ENCODE measurements around the gene CMTM1. TPM values are rescaled to one million over a fixed set of nuclear protein-coding genes. Genes with fewer than 3 reads are reported as not detected.

The CMTM1 gene
- total RNA-seq, 1 experiment from 2014 or later = 5.2 TPM

DNA sequence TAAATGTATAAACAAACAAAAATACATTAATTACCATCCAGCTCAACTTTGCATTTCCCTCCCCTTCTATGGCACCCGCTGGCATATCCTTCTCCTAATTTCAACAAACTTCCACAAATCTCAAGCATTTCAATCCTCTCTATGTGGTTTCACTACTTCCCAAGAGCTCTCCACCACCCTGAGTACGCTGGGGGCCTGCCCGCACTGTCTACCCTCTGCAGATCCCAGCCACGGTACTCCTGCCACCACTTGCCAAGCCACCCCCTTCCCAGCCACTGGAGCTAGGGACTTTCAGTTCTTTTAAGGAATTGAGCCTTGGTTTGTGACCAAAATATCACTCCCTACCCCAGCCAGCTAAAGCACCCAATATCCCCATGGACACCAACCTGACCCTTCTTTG lies 18.2 kb upstream of the CMTM1 start:
- no peaks in the 10 kb centered on the region for H3K9me3 ChIP-seq (ENCODE audit: control insufficient read depth in 1 of 2, insufficient read depth in 1 of 2, low read depth in 1 of 2, low read length in 2 of 2)
- H2AFZ ChIP-seq (ENCODE audit: low read depth, low read length, poor library complexity, severe bottlenecking) = no peak overlapping the region
- ChIA-PET POLR2A (interaction anchor here (2.4 kb wide), 1 partner anchor 26 kb away, joined by 9 read pairs; no protein-coding TSS in a partner anchor), RAD21 (ENCODE audit: low non-redundant PET in 1 of 2, low total read pairs in 2 of 2, uncharacterized antibody in 2 of 2, unreplicated experiment in 2 of 2) (no interaction called here), CTCF (no interaction called here)
- TF ChIP-seq FOSL1 (IDR thresholded peaks at IDR 0.05; ENCODE audit: low read depth) (no peak), SIN3A (IDR thresholded peaks at IDR 0.05; ENCODE audit: low read depth) (no peak), EZH2 (IDR thresholded peaks at IDR 0.05) (no peak), ZNF274 (IDR thresholded peaks at IDR 0.05; ENCODE audit: low read depth, low read length) (no peak), YY1 (IDR thresholded peaks at IDR 0.05; ENCODE audit: extremely low read depth, insufficient replicate concordance, low read depth, low read length) (no peak), JUND (IDR thresholded peaks at IDR 0.05) (no peak), TCF7L2 (IDR thresholded peaks at IDR 0.05; ENCODE audit: borderline replicate concordance, extremely low read depth, insufficient read depth, insufficient read length) (no peak), CEBPB (IDR thresholded peaks at IDR 0.05; ENCODE audit: low read depth) (no peak), EZH2phosphoT487 (IDR thresholded peaks at IDR 0.05; ENCODE audit: borderline replicate concordance) (no peak)
- TF ChIP-seq, protein P1, sequence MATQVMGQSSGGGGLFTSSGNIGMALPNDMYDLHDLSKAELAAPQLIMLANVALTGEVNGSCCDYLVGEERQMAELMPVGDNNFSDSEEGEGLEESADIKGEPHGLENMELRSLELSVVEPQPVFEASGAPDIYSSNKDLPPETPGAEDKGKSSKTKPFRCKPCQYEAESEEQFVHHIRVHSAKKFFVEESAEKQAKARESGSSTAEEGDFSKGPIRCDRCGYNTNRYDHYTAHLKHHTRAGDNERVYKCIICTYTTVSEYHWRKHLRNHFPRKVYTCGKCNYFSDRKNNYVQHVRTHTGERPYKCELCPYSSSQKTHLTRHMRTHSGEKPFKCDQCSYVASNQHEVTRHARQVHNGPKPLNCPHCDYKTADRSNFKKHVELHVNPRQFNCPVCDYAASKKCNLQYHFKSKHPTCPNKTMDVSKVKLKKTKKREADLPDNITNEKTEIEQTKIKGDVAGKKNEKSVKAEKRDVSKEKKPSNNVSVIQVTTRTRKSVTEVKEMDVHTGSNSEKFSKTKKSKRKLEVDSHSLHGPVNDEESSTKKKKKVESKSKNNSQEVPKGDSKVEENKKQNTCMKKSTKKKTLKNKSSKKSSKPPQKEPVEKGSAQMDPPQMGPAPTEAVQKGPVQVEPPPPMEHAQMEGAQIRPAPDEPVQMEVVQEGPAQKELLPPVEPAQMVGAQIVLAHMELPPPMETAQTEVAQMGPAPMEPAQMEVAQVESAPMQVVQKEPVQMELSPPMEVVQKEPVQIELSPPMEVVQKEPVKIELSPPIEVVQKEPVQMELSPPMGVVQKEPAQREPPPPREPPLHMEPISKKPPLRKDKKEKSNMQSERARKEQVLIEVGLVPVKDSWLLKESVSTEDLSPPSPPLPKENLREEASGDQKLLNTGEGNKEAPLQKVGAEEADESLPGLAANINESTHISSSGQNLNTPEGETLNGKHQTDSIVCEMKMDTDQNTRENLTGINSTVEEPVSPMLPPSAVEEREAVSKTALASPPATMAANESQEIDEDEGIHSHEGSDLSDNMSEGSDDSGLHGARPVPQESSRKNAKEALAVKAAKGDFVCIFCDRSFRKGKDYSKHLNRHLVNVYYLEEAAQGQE (IDR thresholded peaks at IDR 0.05; ENCODE audit: low read depth) = no peak
- no TSS peak for BruUV-seq (replicated peaks)
- intact Hi-C loops (cut with micrococcal nuclease) = no loop called here
- no peak for ATAC-seq
- no peak for DNase-seq (ENCODE audit: low read depth, low spot score)
- H3K9ac ChIP-seq (ENCODE audit: low read length) = no peak overlapping the region
- H3K4me3 ChIP-seq (replicated peaks in 1 of 2; ENCODE audit: low read depth in 1 of 2, low read length in 2 of 2) = no peak overlapping the region
- H3K9me2 ChIP-seq (ENCODE audit: insufficient read depth) = no peaks in the 10 kb centered on the region
- no peaks in the 10 kb centered on the region for H3K27me3 ChIP-seq (ENCODE audit: insufficient read depth, low read length)
- H4K20me1 ChIP-seq (ENCODE audit: insufficient read depth) = no peaks in the 10 kb centered on the region
- H3K4me2 ChIP-seq (ENCODE audit: low read length) = peak overlapping the region; percentile 85; the same call in 1 of the 2 replicates
- no peak overlapping the region for H3K27ac ChIP-seq (ENCODE audit: low read depth, low read length)
- H3K79me2 ChIP-seq (ENCODE audit: insufficient read depth, low read length) = peaks cover 4% of the 10 kb centered on the region; the same call in 1 of the 2 replicates
- H3K4me1 ChIP-seq (ENCODE audit: control insufficient read depth in 1 of 2, insufficient read depth in 2 of 2, low read length in 2 of 2) = peaks cover 24 to 43% of the 10 kb centered on the region in 2 experiments
- H3K36me3 ChIP-seq (ENCODE audit: control insufficient read depth in 1 of 2, insufficient read depth in 2 of 2, low read length in 2 of 2) = no peaks in the 10 kb centered on the region
